Liver (tissue), 9 donors: ENCODE data around the gene MEIS2. TPM values are rescaled to one million over a fixed set of nuclear protein-coding genes. Genes with fewer than 3 reads are reported as not detected.

Experiments
- DNase-seq: peaks from one replicate; pipeline ENCODE4 v3.0.0-alpha.2; 2017; ENCODE audit warnings: low spot score
- H3K27ac ChIP-seq, 2 donors: one replicate each; pipeline ENCODE4 v1.7.0; 2013; ENCODE audit warnings: inconsistent platforms in 2 of 2, low read length in 2 of 2, control low read depth in 1 of 2, low read depth in 1 of 2, mild to moderate bottlenecking in 1 of 2
- H3K27me3 ChIP-seq, 4 donors: one replicate each; pipeline versions ENCODE4 v1.6.1 to v1.7.0; 2013; ENCODE audit warnings: low read length in 3 of 4, inconsistent platforms in 1 of 4, mild to moderate bottlenecking in 1 of 4, moderate library complexity in 1 of 4; ENCODE audit not compliant: control insufficient read depth in 4 of 4, insufficient read depth in 4 of 4
- H3K36me3 ChIP-seq, 4 donors: one replicate each; pipeline versions ENCODE4 v1.6.1 to v1.7.0; 2013; ENCODE audit warnings: low read length in 3 of 4, mild to moderate bottlenecking in 3 of 4, low read depth in 1 of 4, moderate library complexity in 1 of 4; ENCODE audit not compliant: control insufficient read depth in 4 of 4, insufficient read depth in 3 of 4
- H3K4me1 ChIP-seq, 4 donors: one replicate each; pipeline versions ENCODE4 v1.6.1 to v1.7.0; 2013; ENCODE audit warnings: low read length in 3 of 4, mild to moderate bottlenecking in 3 of 4, moderate library complexity in 1 of 4; ENCODE audit not compliant: control insufficient read depth in 4 of 4, insufficient read depth in 4 of 4
- H3K4me3 ChIP-seq, 3 donors: one replicate each; pipeline versions ENCODE4 v1.6.1 to v1.7.0; 2013; ENCODE audit warnings: low read length in 3 of 3, control low read depth in 1 of 3, low read depth in 1 of 3, mild to moderate bottlenecking in 1 of 3
- H3K9ac ChIP-seq, 2 donors: one replicate each; pipeline ENCODE4 v1.7.0; 2013; ENCODE audit warnings: low read length in 2 of 2, mild to moderate bottlenecking in 2 of 2, moderate library complexity in 2 of 2, control low read depth in 1 of 2, low read depth in 1 of 2
- H3K9me3 ChIP-seq, 4 donors: one replicate each; pipeline versions ENCODE4 v1.6.1 to v1.7.0; 2013; ENCODE audit warnings: low read length in 3 of 4; ENCODE audit not compliant: control insufficient read depth in 4 of 4
- FOXA1 ChIP-seq: IDR thresholded peaks from 2 replicates; pipeline ENCODE4 v1.6.1; 2016; ENCODE audit warnings: antibody characterized with exemption
- FOXA2 ChIP-seq: IDR thresholded peaks from 2 replicates; pipeline ENCODE4 v1.6.1; 2016; ENCODE audit warnings: antibody characterized with exemption
- HNF4A ChIP-seq, 2 donors: conservative IDR thresholded peaks; 2 replicates each; pipeline ENCODE4 v1.6.1; 2016; ENCODE audit warnings: antibody characterized with exemption in 2 of 2, mild to moderate bottlenecking in 2 of 2
- HNF4G ChIP-seq: IDR thresholded peaks from 2 replicates; pipeline ENCODE4 v1.6.1; 2016; ENCODE audit warnings: antibody characterized with exemption
- JUND ChIP-seq, 2 donors: IDR thresholded peaks; 2 replicates each; pipeline ENCODE4 v1.6.1; 2016; ENCODE audit warnings: antibody characterized with exemption in 2 of 2
- RAD21 ChIP-seq, 2 donors: IDR thresholded peaks; 2 replicates each; pipeline ENCODE4 v1.6.1; 2016; ENCODE audit warnings: antibody characterized with exemption in 2 of 2, mild to moderate bottlenecking in 2 of 2
- RXRA ChIP-seq, 2 donors: IDR thresholded peaks; 2 replicates each; pipeline ENCODE4 v1.6.1; 2017 to 2018; ENCODE audit warnings: antibody characterized with exemption in 2 of 2, mild to moderate bottlenecking in 1 of 2
- SP1 ChIP-seq: IDR thresholded peaks from 2 replicates; pipeline ENCODE4 v1.6.1; 2018; ENCODE audit warnings: antibody characterized with exemption, mild to moderate bottlenecking
- TAF1 ChIP-seq: conservative IDR thresholded peaks from 2 replicates; pipeline ENCODE4 v1.6.1; 2016; ENCODE audit warnings: antibody characterized with exemption, mild to moderate bottlenecking
- YY1 ChIP-seq: IDR thresholded peaks from 2 replicates; pipeline ENCODE4 v1.6.1; 2016; ENCODE audit warnings: antibody characterized with exemption, mild to moderate bottlenecking
- ZBTB33 ChIP-seq: IDR thresholded peaks from 2 replicates; pipeline ENCODE4 v1.6.1; 2016; ENCODE audit warnings: antibody characterized with exemption
- WGBS: extraction: QIAGEN DNeasy Blood & Tissue Kit; methylation state at CpG from one replicate; pipeline ENCODE4 v1.1.7; 2013; 5-methylcytosine and 5-hydroxymethylcytosine counted together
- polyA plus RNA-seq, 2 donors: library from polyadenylated mRNA; stranded (reverse) in 1 of 2; unstranded in 1 of 2; fragments of 200-250 nt in 1 of 2; fragments of >200 nt in 1 of 2; fragmentation: Nextera tagmentation in 1 of 2; extraction: Ambion mirVana in 1 of 2; gene quantifications; one replicate each; pipeline versions ENCODE4 v1.2.1 to v1.2.3, GENCODE V29; 2013 to 2015
- total RNA-seq, 2 donors: library from RNA; depleted of rRNA; stranded (reverse); fragments of >200 nt; gene quantifications; one replicate each; pipeline ENCODE4 v1.2.3, GENCODE V29; 2014
- TF ChIP-seq, protein P1 (sequence below): fragments of 150-350 bp; IDR thresholded peaks from 2 replicates; pipeline ENCODE4 v1.5.1; 2017; ENCODE audit warnings: improper control_type of control experiment, low read depth, low read length; ENCODE audit not compliant: missing input control
- TF ChIP-seq, protein P2 (sequence below): IDR thresholded peaks from 2 replicates; pipeline ENCODE4 v1.6.1; 2016; ENCODE audit warnings: antibody characterized with exemption, mild to moderate bottlenecking
- TF ChIP-seq, protein P3 (sequence below): IDR thresholded peaks from 2 replicates; pipeline ENCODE4 v1.6.1; 2016; ENCODE audit warnings: antibody characterized with exemption
- donor health status: healthy.
- donor health status: healthy.
- donor health status: healthy.
- donor health status: healthy.
- donor health status: healthy.

Gene MEIS2
- total and polyA plus RNA-seq, 4 donors: 3.9 to 12.6 (median 7.6) TPM

DNA sequence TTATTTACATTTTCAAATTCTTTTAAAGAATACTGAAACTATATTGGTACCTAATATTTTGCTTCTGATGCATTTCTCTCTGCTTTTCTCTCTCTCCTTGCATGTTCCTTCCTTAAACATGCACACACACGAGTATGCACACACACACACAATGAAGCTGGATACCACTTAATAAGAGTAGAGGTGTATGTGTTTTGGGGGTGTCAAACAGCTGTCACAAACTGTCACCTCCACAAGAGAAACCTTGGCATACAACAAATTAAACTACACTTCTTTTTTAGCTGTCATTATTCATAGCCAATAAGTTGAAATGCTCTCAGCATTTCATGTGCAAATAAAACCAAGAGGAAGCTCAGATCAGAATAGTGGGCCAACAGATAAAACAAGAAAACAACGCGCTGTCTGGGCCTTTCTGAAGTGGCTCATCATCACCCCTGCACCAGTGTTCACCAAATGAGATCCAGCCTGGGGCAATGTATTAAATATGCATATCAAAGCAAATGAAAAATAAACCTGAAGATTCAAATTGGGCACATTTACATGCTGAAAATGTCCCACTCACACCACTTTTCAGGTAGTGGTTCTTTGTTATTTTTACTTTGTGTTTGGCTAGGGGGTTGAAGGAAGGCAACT, 9.7 kb downstream of the MEIS2 start:
- no peak for DNase-seq
- TF ChIP-seq YY1 (no peak), TAF1 (no peak), HNF4A (conservative IDR thresholded peaks at IDR 0.05) (no peak), FOXA2 (no peak), RXRA (IDR thresholded peaks at IDR 0.05) (no peak), FOXA1 (no peak), JUND (IDR thresholded peaks at IDR 0.05) (no peak), RAD21 (IDR thresholded peaks at IDR 0.05) (no peak), ZBTB33 (no peak)
- TF ChIP-seq, protein P1, sequence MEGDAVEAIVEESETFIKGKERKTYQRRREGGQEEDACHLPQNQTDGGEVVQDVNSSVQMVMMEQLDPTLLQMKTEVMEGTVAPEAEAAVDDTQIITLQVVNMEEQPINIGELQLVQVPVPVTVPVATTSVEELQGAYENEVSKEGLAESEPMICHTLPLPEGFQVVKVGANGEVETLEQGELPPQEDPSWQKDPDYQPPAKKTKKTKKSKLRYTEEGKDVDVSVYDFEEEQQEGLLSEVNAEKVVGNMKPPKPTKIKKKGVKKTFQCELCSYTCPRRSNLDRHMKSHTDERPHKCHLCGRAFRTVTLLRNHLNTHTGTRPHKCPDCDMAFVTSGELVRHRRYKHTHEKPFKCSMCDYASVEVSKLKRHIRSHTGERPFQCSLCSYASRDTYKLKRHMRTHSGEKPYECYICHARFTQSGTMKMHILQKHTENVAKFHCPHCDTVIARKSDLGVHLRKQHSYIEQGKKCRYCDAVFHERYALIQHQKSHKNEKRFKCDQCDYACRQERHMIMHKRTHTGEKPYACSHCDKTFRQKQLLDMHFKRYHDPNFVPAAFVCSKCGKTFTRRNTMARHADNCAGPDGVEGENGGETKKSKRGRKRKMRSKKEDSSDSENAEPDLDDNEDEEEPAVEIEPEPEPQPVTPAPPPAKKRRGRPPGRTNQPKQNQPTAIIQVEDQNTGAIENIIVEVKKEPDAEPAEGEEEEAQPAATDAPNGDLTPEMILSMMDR: no peak
- TF ChIP-seq, protein P2, sequence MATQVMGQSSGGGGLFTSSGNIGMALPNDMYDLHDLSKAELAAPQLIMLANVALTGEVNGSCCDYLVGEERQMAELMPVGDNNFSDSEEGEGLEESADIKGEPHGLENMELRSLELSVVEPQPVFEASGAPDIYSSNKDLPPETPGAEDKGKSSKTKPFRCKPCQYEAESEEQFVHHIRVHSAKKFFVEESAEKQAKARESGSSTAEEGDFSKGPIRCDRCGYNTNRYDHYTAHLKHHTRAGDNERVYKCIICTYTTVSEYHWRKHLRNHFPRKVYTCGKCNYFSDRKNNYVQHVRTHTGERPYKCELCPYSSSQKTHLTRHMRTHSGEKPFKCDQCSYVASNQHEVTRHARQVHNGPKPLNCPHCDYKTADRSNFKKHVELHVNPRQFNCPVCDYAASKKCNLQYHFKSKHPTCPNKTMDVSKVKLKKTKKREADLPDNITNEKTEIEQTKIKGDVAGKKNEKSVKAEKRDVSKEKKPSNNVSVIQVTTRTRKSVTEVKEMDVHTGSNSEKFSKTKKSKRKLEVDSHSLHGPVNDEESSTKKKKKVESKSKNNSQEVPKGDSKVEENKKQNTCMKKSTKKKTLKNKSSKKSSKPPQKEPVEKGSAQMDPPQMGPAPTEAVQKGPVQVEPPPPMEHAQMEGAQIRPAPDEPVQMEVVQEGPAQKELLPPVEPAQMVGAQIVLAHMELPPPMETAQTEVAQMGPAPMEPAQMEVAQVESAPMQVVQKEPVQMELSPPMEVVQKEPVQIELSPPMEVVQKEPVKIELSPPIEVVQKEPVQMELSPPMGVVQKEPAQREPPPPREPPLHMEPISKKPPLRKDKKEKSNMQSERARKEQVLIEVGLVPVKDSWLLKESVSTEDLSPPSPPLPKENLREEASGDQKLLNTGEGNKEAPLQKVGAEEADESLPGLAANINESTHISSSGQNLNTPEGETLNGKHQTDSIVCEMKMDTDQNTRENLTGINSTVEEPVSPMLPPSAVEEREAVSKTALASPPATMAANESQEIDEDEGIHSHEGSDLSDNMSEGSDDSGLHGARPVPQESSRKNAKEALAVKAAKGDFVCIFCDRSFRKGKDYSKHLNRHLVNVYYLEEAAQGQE: no peak
- TF ChIP-seq, protein P3, sequence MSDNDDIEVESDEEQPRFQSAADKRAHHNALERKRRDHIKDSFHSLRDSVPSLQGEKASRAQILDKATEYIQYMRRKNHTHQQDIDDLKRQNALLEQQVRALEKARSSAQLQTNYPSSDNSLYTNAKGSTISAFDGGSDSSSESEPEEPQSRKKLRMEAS: no peak
- Histone ChIP-seq H3K36me3 (peaks cover 3 to 11% (median 6%) of the 10 kb centered on the region in 4 donors), H3K9ac (no peak overlapping the region), H3K9me3 (no peaks in the 10 kb centered on the region), H3K27ac (no peak overlapping the region), H3K27me3 (no peaks in the 10 kb centered on the region), H3K4me1 (no peaks in the 10 kb centered on the region), H3K4me3 (no peak overlapping the region)
- 74% methylated on average over 3 of the region's 3 CpGs for WGBS

DNA sequence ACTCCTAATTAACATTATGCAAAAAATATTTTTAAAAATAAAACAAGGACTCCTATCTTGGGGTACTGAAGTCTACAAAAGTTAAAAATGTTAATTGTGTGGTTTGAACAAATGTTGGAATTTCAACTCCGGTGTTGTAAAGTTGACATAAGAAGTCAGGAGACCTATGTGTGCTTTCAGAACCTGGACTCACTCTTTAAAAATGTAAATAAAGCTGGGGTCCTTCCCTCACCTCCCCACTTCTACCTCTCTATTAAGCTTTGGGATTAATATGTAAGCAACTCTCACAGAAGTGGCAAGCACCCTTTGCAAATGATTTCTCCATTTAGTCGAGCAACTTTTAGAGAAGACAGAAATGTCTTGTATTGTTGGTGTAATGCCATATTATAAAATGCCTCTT, 11.9 kb downstream of the MEIS2 start:
- Histone ChIP-seq H3K9me3 (no peaks in the 10 kb centered on the region), H3K4me3 (no peak overlapping the region), H3K4me1 (no peaks in the 10 kb centered on the region), H3K36me3 (peaks cover 0 to 6% (median 5%) of the 10 kb centered on the region in 4 donors), H3K9ac (no peak overlapping the region), H3K27me3 (no peaks in the 10 kb centered on the region), H3K27ac (no peak overlapping the region)
- TF ChIP-seq, protein P3: no peak
- TF ChIP-seq ZBTB33 (no peak), HNF4A (conservative IDR thresholded peaks at IDR 0.05) (no peak), FOXA2 (no peak), HNF4G (no peak), TAF1 (no peak), SP1 (no peak)
- TF ChIP-seq, protein P1: no peak
- DNase-seq: no peak
- 77% methylated on average over 2 of the region's 2 CpGs for WGBS
